ENCODE results near the gene ZDHHC7. TPM values are rescaled to one million over a fixed set of nuclear protein-coding genes. Genes with fewer than 3 reads are reported as not detected.
A peak's percentile ranks its signal among the peaks of the same experiment; 100 is the strongest.
"Not testable (repeated sequence)": the region's sequence is repeated elsewhere in the genome, so short reads cannot be mapped to it uniquely, and the experiment has no call there.

Gene ZDHHC7
- total RNA-seq, 1 donor from 2014 or later, result 41.4 TPM

- intact Hi-C loops (cut with DNase I), result no loop called here
- DNase-seq (ENCODE audit: missing footprints), result no peak
- no peak for ATAC-seq
Observed at GRCh38 chr16:85046472-85046916, 35.2 kb upstream of the ZDHHC7 start.

- no peak for ATAC-seq
- no peak for DNase-seq (ENCODE audit: missing footprints)
- intact Hi-C loops (cut with DNase I), result no loop called here
Observed at GRCh38 chr16:85045641-85046471, 34.5 kb upstream of the ZDHHC7 start.

GRCh38 chr16:85045077-85045476 is 33.7 kb upstream of the ZDHHC7 start:
- intact Hi-C loops (cut with DNase I), result no loop called here
- DNase-seq (ENCODE audit: missing footprints), result no peak
- no peak for ATAC-seq

- intact Hi-C loops (cut with DNase I), result no loop called here
- DNase-seq (ENCODE audit: missing footprints), result no peak
- ATAC-seq, result peak; percentile 58
Observed at GRCh38 chr16:85042606-85043005, 31.3 kb upstream of the ZDHHC7 start.

- DNase-seq (ENCODE audit: missing footprints) (no peak), ATAC-seq (no peak)
- intact Hi-C loops (cut with DNase I), result no loop called here
Observed at GRCh38 chr16:85042167-85042526, 30.8 kb upstream of the ZDHHC7 start.

- no peak for DNase-seq (ENCODE audit: missing footprints)
- no peak for ATAC-seq
- intact Hi-C loops (cut with DNase I), result no loop called here
Observed at GRCh38 chr16:85041219-85042166, 30.2 kb upstream of the ZDHHC7 start.

GRCh38 chr16:85040685-85041084 is 29.4 kb upstream of the ZDHHC7 start:
- intact Hi-C loops (cut with DNase I), result no loop called here
- ATAC-seq, result no peak
- no peak for DNase-seq (ENCODE audit: missing footprints)

GRCh38 chr16:85037721-85038120 is 26.4 kb upstream of the ZDHHC7 start:
- no peak for DNase-seq (ENCODE audit: missing footprints)
- no peak for ATAC-seq

GRCh38 chr16:85037050-85037410 is 25.7 kb upstream of the ZDHHC7 start:
- intact Hi-C loops (cut with DNase I), result no loop called here
- no peak for DNase-seq (ENCODE audit: missing footprints)
- no peak for ATAC-seq

More at GRCh38 chr16:85037721-85038120, 26.4 kb upstream of the ZDHHC7 start:
- intact Hi-C loops (cut with DNase I), result no loop called here

GRCh38 chr16:85036236-85037049 is 25.1 kb upstream of the ZDHHC7 start:
- DNase-seq (ENCODE audit: missing footprints) (no peak), ATAC-seq (no peak)
- intact Hi-C loops (cut with DNase I), result no loop called here

- DNase-seq (ENCODE audit: missing footprints) (no peak), ATAC-seq (no peak)
- intact Hi-C loops (cut with DNase I), result no loop called here
Observed at GRCh38 chr16:85034591-85035433, 23.5 kb upstream of the ZDHHC7 start.

- DNase-seq (ENCODE audit: missing footprints), result no peak
- intact Hi-C loops (cut with DNase I), result no loop called here
- no peak for ATAC-seq
Observed at GRCh38 chr16:85033171-85033570, 21.8 kb upstream of the ZDHHC7 start.

- DNase-seq (ENCODE audit: missing footprints); ATAC-seq; intact Hi-C loops (cut with DNase I): not testable (repeated sequence)
Observed at GRCh38 chr16:85032187-85032586, 20.9 kb upstream of the ZDHHC7 start.

- intact Hi-C loops (cut with DNase I), result no loop called here
- no peak for DNase-seq (ENCODE audit: missing footprints)
- no peak for ATAC-seq
Observed at GRCh38 chr16:85031451-85031850, 20.1 kb upstream of the ZDHHC7 start.

- ATAC-seq (peak; percentile 18), DNase-seq (ENCODE audit: missing footprints) (no peak)
- intact Hi-C loops (cut with DNase I), result no loop called here
Observed at GRCh38 chr16:85029981-85030401, 18.7 kb upstream of the ZDHHC7 start.

GRCh38 chr16:85029408-85029784 is 18.1 kb upstream of the ZDHHC7 start:
- intact Hi-C loops (cut with DNase I), result no loop called here
- ATAC-seq (no peak), DNase-seq (ENCODE audit: missing footprints) (no peak)

- no peak for DNase-seq (ENCODE audit: missing footprints)
- ATAC-seq, result no peak
- intact Hi-C loops (cut with DNase I), result no loop called here
Observed at GRCh38 chr16:85028685-85029407, 17.5 kb upstream of the ZDHHC7 start.
